Activated naive CD4-positive, alpha-beta T cell treated with anti-CD3 and anti-CD28 coated beads, Interleukin-2, amount 50 U/mL, for 24 hours (primary cell): ENCODE results near the gene BTBD17.
A peak's percentile ranks its signal among the peaks of the same experiment; 100 is the strongest.

Source experiments
- H3K27ac Mint-ChIP-seq: one replicate; pipeline ENCODE4 v1.8.0; 2021; ENCODE audit warnings: mild to moderate bottlenecking, mixed read lengths
- H3K27me3 Mint-ChIP-seq: one replicate; pipeline ENCODE4 v1.8.0; 2021; ENCODE audit warnings: mixed read lengths
- H3K36me3 Mint-ChIP-seq: one replicate; pipeline ENCODE4 v1.8.0; 2021; ENCODE audit warnings: mixed read lengths
- H3K4me1 Mint-ChIP-seq: one replicate; pipeline ENCODE4 v1.8.0; 2021; ENCODE audit warnings: mixed read lengths
- H3K4me3 Mint-ChIP-seq: one replicate; pipeline ENCODE4 v1.8.0; 2021; ENCODE audit warnings: mild to moderate bottlenecking, mixed read lengths
- H3K9me3 Mint-ChIP-seq: one replicate; pipeline ENCODE4 v1.8.0; 2021; ENCODE audit warnings: mixed read lengths

Gene BTBD17

GRCh38 chr17:74336307-74336706 is 25.4 kb downstream of the BTBD17 start:
- H3K4me3 Mint-ChIP-seq: no peak overlapping the region
- no peak overlapping the region for H3K27ac Mint-ChIP-seq
- H3K9me3 Mint-ChIP-seq: no peaks in the 10 kb centered on the region
- H3K27me3 Mint-ChIP-seq: no peaks in the 10 kb centered on the region
- H3K4me1 Mint-ChIP-seq: no peaks in the 10 kb centered on the region
- no peaks in the 10 kb centered on the region for H3K36me3 Mint-ChIP-seq

GRCh38 chr17:74335529-74336062 is 26.1 kb downstream of the BTBD17 start:
- Mint-ChIP-seq H3K4me1 (no peaks in the 10 kb centered on the region), H3K9me3 (no peaks in the 10 kb centered on the region), H3K4me3 (no peak overlapping the region), H3K36me3 (no peaks in the 10 kb centered on the region), H3K27me3 (no peaks in the 10 kb centered on the region), H3K27ac (no peak overlapping the region)

- Mint-ChIP-seq H3K36me3 (no peaks in the 10 kb centered on the region), H3K4me3 (no peak overlapping the region), H3K27ac (no peak overlapping the region), H3K9me3 (no peaks in the 10 kb centered on the region), H3K4me1 (peaks cover 2% of the 10 kb centered on the region), H3K27me3 (peaks cover under 1% of the 10 kb centered on the region)
These were observed 27.2 kb downstream of the BTBD17 start for GRCh38 chr17:74334393-74335039.

GRCh38 chr17:74332763-74333283 is 28.8 kb downstream of the BTBD17 start:
- H3K36me3 Mint-ChIP-seq: no peaks in the 10 kb centered on the region
- peaks cover 4% of the 10 kb centered on the region for H3K27me3 Mint-ChIP-seq
- no peak overlapping the region for H3K4me3 Mint-ChIP-seq
- no peaks in the 10 kb centered on the region for H3K9me3 Mint-ChIP-seq
- H3K27ac Mint-ChIP-seq: no peak overlapping the region
- H3K4me1 Mint-ChIP-seq: peaks cover 13% of the 10 kb centered on the region

GRCh38 chr17:74332017-74332650 is 29.5 kb downstream of the BTBD17 start:
- H3K36me3 Mint-ChIP-seq: no peaks in the 10 kb centered on the region
- no peaks in the 10 kb centered on the region for H3K9me3 Mint-ChIP-seq
- H3K27ac Mint-ChIP-seq: no peak overlapping the region
- no peak overlapping the region for H3K4me3 Mint-ChIP-seq
- peaks cover 13% of the 10 kb centered on the region for H3K4me1 Mint-ChIP-seq
- H3K27me3 Mint-ChIP-seq: peaks cover 4% of the 10 kb centered on the region

GRCh38 chr17:74330446-74330845 is 31.2 kb downstream of the BTBD17 start:
- Mint-ChIP-seq H3K27ac (no peak overlapping the region), H3K36me3 (no peaks in the 10 kb centered on the region), H3K4me1 (peaks cover 21% of the 10 kb centered on the region), H3K4me3 (no peak overlapping the region), H3K27me3 (peaks cover 4% of the 10 kb centered on the region), H3K9me3 (no peaks in the 10 kb centered on the region)

- Mint-ChIP-seq H3K9me3 (no peaks in the 10 kb centered on the region), H3K4me3 (peak overlapping the region; percentile 30), H3K27me3 (peaks cover 4% of the 10 kb centered on the region), H3K27ac (peak overlapping the region; percentile 48), H3K4me1 (peaks cover 21% of the 10 kb centered on the region), H3K36me3 (no peaks in the 10 kb centered on the region)
These were observed 32.3 kb downstream of the BTBD17 start for GRCh38 chr17:74329378-74329777.

- Mint-ChIP-seq H3K9me3 (no peaks in the 10 kb centered on the region), H3K27ac (no peak overlapping the region), H3K4me1 (peaks cover 21% of the 10 kb centered on the region), H3K27me3 (peaks cover 4% of the 10 kb centered on the region), H3K36me3 (no peaks in the 10 kb centered on the region), H3K4me3 (no peak overlapping the region)
These were observed 33.2 kb downstream of the BTBD17 start for GRCh38 chr17:74328487-74328886.

- peaks cover 6% of the 10 kb centered on the region for H3K27me3 Mint-ChIP-seq
- peak overlapping the region; percentile 57 for H3K4me3 Mint-ChIP-seq
- H3K4me1 Mint-ChIP-seq: peaks cover 21% of the 10 kb centered on the region
- H3K27ac Mint-ChIP-seq: peak overlapping the region; percentile 59
- H3K9me3 Mint-ChIP-seq: no peaks in the 10 kb centered on the region
- H3K36me3 Mint-ChIP-seq: no peaks in the 10 kb centered on the region
These were observed 35.2 kb downstream of the BTBD17 start for GRCh38 chr17:74326506-74326905.

GRCh38 chr17:74325743-74326379 is 35.8 kb downstream of the BTBD17 start, which contains the start of gene KIF19:
KIF19 (plus strand) TSS chr17:74326226; CDS start chr17:74326350, 124 bp downstream.
- Mint-ChIP-seq H3K36me3 (no peaks in the 10 kb centered on the region), H3K4me3 (peak within 1 kb of the TSS; percentile 57), H3K27ac (peak within 1 kb of the TSS; percentile 59), H3K27me3 (peaks cover 6% of the 10 kb centered on the region), H3K4me1 (peaks cover 21% of the 10 kb centered on the region), H3K9me3 (no peaks in the 10 kb centered on the region)

GRCh38 chr17:74325376-74325742 is 36.3 kb downstream of the BTBD17 start:
- H3K27me3 Mint-ChIP-seq: peaks cover 6% of the 10 kb centered on the region
- H3K9me3 Mint-ChIP-seq: no peaks in the 10 kb centered on the region
- H3K36me3 Mint-ChIP-seq: no peaks in the 10 kb centered on the region
- H3K27ac Mint-ChIP-seq: no peak overlapping the region
- H3K4me3 Mint-ChIP-seq: peak overlapping the region; percentile 42
- H3K4me1 Mint-ChIP-seq: peaks cover 21% of the 10 kb centered on the region

- Mint-ChIP-seq H3K4me1 (peaks cover 18% of the 10 kb centered on the region), H3K27ac (no peak overlapping the region), H3K36me3 (no peaks in the 10 kb centered on the region), H3K4me3 (no peak overlapping the region), H3K9me3 (no peaks in the 10 kb centered on the region), H3K27me3 (peaks cover 5% of the 10 kb centered on the region)
These were observed 37.1 kb downstream of the BTBD17 start for GRCh38 chr17:74324521-74324920.

GRCh38 chr17:74318391-74318790 is 43.3 kb downstream of the BTBD17 start:
- no peaks in the 10 kb centered on the region for H3K36me3 Mint-ChIP-seq
- H3K4me1 Mint-ChIP-seq: no peaks in the 10 kb centered on the region
- no peak overlapping the region for H3K27ac Mint-ChIP-seq
- no peak overlapping the region for H3K4me3 Mint-ChIP-seq
- no peaks in the 10 kb centered on the region for H3K9me3 Mint-ChIP-seq
- peaks cover 2% of the 10 kb centered on the region for H3K27me3 Mint-ChIP-seq

- Mint-ChIP-seq H3K27ac (no peak overlapping the region), H3K36me3 (no peaks in the 10 kb centered on the region), H3K27me3 (no peaks in the 10 kb centered on the region), H3K4me1 (no peaks in the 10 kb centered on the region), H3K9me3 (no peaks in the 10 kb centered on the region), H3K4me3 (no peak overlapping the region)
These were observed 44.6 kb downstream of the BTBD17 start for GRCh38 chr17:74317071-74317470.

- Mint-ChIP-seq H3K4me1 (no peaks in the 10 kb centered on the region), H3K27ac (no peak overlapping the region), H3K4me3 (no peak overlapping the region), H3K9me3 (no peaks in the 10 kb centered on the region), H3K36me3 (no peaks in the 10 kb centered on the region), H3K27me3 (no peaks in the 10 kb centered on the region)
These were observed 45.4 kb downstream of the BTBD17 start for GRCh38 chr17:74316220-74316619.

GRCh38 chr17:74314877-74315276 is 46.8 kb downstream of the BTBD17 start:
- H3K9me3 Mint-ChIP-seq: no peaks in the 10 kb centered on the region
- H3K4me1 Mint-ChIP-seq: no peaks in the 10 kb centered on the region
- H3K27ac Mint-ChIP-seq: no peak overlapping the region
- H3K27me3 Mint-ChIP-seq: no peaks in the 10 kb centered on the region
- H3K4me3 Mint-ChIP-seq: no peak overlapping the region
- no peaks in the 10 kb centered on the region for H3K36me3 Mint-ChIP-seq
